H1 (cell line): ENCODE results near the gene TPPP. TPM values are rescaled to one million over a fixed set of nuclear protein-coding genes. Genes with fewer than 3 reads are reported as not detected.

Source experiments
- CTCF ChIA-PET: fragments of 300-600 bp; sonication (Branson Sonifier 250); formaldehyde crosslinking; loops from one replicate; lab custom pipeline; 2021; ENCODE audit not compliant: partially characterized antibody; lab: Charles Lee
- POLR2A ChIA-PET: fragments of 300-600 bp; sonication (Branson Sonifier 250); formaldehyde crosslinking; loops from one replicate; lab custom pipeline; 2021; ENCODE audit warnings: inconsistent platforms; ENCODE audit not compliant: partially characterized antibody; lab: Charles Lee
- DNase-seq, 2 experiments: peaks; one replicate each; pipeline versions ENCODE4 v3.0.0 to v3.0.0-alpha.2; 2010 to 2022; ENCODE audit warnings: low spot score in 2 of 2, low read depth in 1 of 2, mixed read lengths in 1 of 2
- FAIRE-seq: peaks from 2 replicates; lab custom pipeline; 2011; peaks lifted over from hg19 to GRCh38; lab: Jason Lieb, UNC
- H2AFZ ChIP-seq: 2 replicates; pipeline ENCODE4 v1.8.1; 2012; ENCODE audit warnings: low read length, inconsistent platforms
- H2AK5ac ChIP-seq: 2 replicates; pipeline ENCODE4 v1.6.1; 2013; ENCODE audit warnings: low read depth, low read length
- H2BK120ac ChIP-seq: replicated peaks from 2 replicates; pipeline ENCODE3; 2013; ENCODE audit warnings: low read depth, low read length, inconsistent platforms
- H2BK12ac ChIP-seq: 2 replicates; pipeline ENCODE4 v1.6.1; 2013; ENCODE audit warnings: low read depth, low read length
- H2BK15ac ChIP-seq: 2 replicates; pipeline ENCODE4 v1.6.1; 2013; ENCODE audit warnings: low read length
- H2BK20ac ChIP-seq: 2 replicates; pipeline ENCODE4 v1.6.1; 2013; ENCODE audit warnings: low read length
- H2BK5ac ChIP-seq: 2 replicates; pipeline ENCODE4 v1.6.1; 2013; ENCODE audit warnings: low read depth, low read length
- H3K14ac ChIP-seq: 2 replicates; pipeline ENCODE4 v1.6.1; 2013; ENCODE audit warnings: inconsistent platforms; ENCODE audit not compliant: insufficient read length
- H3K18ac ChIP-seq: 2 replicates; pipeline ENCODE4 v1.6.1; 2013; ENCODE audit warnings: low read length; ENCODE audit errors: extremely low read depth
- H3K23ac ChIP-seq: 2 replicates; pipeline ENCODE4 v1.6.1; 2013; ENCODE audit warnings: inconsistent platforms; ENCODE audit not compliant: insufficient read length
- H3K23me2 ChIP-seq: 2 replicates; pipeline ENCODE4 v1.6.1; 2013; ENCODE audit warnings: low read depth, low read length
- H3K27ac ChIP-seq: 2 replicates; pipeline ENCODE4 v1.6.1; 2011; ENCODE audit warnings: low read depth, low read length, inconsistent platforms
- H3K27me3 ChIP-seq, 4 experiments: replicated peaks in 1 of 4; 1 replicate in 1 of 4; 2 replicates in 3 of 4; pipeline versions ENCODE4 v1.6.1 to v1.8.1; 2011 to 2013; ENCODE audit warnings: low read length in 3 of 4, mild to moderate bottlenecking in 3 of 4, inconsistent platforms in 2 of 4, mixed read lengths in 2 of 4, moderate library complexity in 1 of 4; ENCODE audit not compliant: control insufficient read depth in 3 of 4, insufficient read depth in 3 of 4; ENCODE audit errors: extremely low read depth in 1 of 4
- H3K36me3 ChIP-seq, 4 experiments: 2 replicates each; pipeline versions ENCODE4 v1.6.1 to v1.8.1; 2011 to 2013; ENCODE audit warnings: mild to moderate bottlenecking in 4 of 4, low read length in 3 of 4, moderate library complexity in 2 of 4, control low read depth in 1 of 4, inconsistent platforms in 1 of 4; ENCODE audit not compliant: insufficient read depth in 4 of 4, control insufficient read depth in 2 of 4
- H3K4ac ChIP-seq: replicated peaks from 2 replicates; pipeline ENCODE3; 2013; ENCODE audit warnings: low read length, low read depth, mixed read lengths, inconsistent platforms; ENCODE audit not compliant: insufficient read length
- H3K4me1 ChIP-seq, 4 experiments: replicated peaks in 1 of 4; 1 replicate in 1 of 4; 2 replicates in 3 of 4; pipeline versions ENCODE4 v1.6.1 to v1.8.1; 2011 to 2013; ENCODE audit warnings: low read length in 3 of 4, inconsistent platforms in 2 of 4, mixed read lengths in 1 of 4; ENCODE audit not compliant: insufficient read depth in 4 of 4, control insufficient read depth in 3 of 4
- H3K4me2 ChIP-seq, 2 experiments: 2 replicates each; pipeline versions ENCODE4 v1.6.1 to v1.8.1; 2011 to 2013; ENCODE audit warnings: low read depth in 2 of 2, low read length in 2 of 2, control low read depth in 1 of 2, inconsistent platforms in 1 of 2, mild to moderate bottlenecking in 1 of 2; ENCODE audit not compliant: insufficient read depth in 1 of 2
- H3K4me3 ChIP-seq, 4 experiments: fragments of 200-600, 300-600 bp in 1 of 4; sonication (generic), shearing (Covaris generic), sonication (Bioruptor Twin) in 1 of 4; 2 replicates each; pipeline versions ENCODE4 v1.5.1 to v1.8.1; 2011 to 2016; ENCODE audit warnings: low read length in 4 of 4, low read depth in 3 of 4, control low read depth in 2 of 4, inconsistent platforms in 2 of 4, mild to moderate bottlenecking in 2 of 4, mixed read lengths in 1 of 4, moderate library complexity in 1 of 4; ENCODE audit not compliant: insufficient read depth in 2 of 4; ENCODE audit errors: extremely low read depth in 1 of 4
- H3K56ac ChIP-seq: replicated peaks from 2 replicates; pipeline ENCODE3; 2013; ENCODE audit warnings: low read depth, mild to moderate bottlenecking, mixed read lengths, low read length, inconsistent platforms; ENCODE audit not compliant: insufficient read length
- H3K79me1 ChIP-seq: 2 replicates; pipeline ENCODE4 v1.6.1; 2013; ENCODE audit warnings: low read depth, low read length, control low read depth
- H3K79me2 ChIP-seq, 2 experiments: 2 replicates each; pipeline versions ENCODE4 v1.6.1 to v1.8.1; 2012 to 2013; ENCODE audit warnings: low read length in 2 of 2, mild to moderate bottlenecking in 2 of 2, inconsistent platforms in 1 of 2; ENCODE audit not compliant: insufficient read depth in 2 of 2, control insufficient read depth in 1 of 2
- H3K9ac ChIP-seq, 4 experiments: replicated peaks in 1 of 4; 1 replicate in 1 of 4; 2 replicates in 3 of 4; pipeline versions ENCODE4 v1.6.1 to v1.8.1; 2011 to 2013; ENCODE audit warnings: low read depth in 3 of 4, low read length in 3 of 4, control low read depth in 2 of 4, mild to moderate bottlenecking in 2 of 4, moderate library complexity in 2 of 4, inconsistent platforms in 1 of 4; ENCODE audit errors: extremely low read depth in 1 of 4
- H3K9me3 ChIP-seq, 2 experiments: 2 replicates each; pipeline versions ENCODE4 v1.6.1 to v1.8.1; 2012 to 2013; ENCODE audit warnings: mild to moderate bottlenecking in 2 of 2, moderate library complexity in 2 of 2, control low read depth in 1 of 2, inconsistent platforms in 1 of 2, low read depth in 1 of 2, low read length in 1 of 2, mixed read lengths in 1 of 2; ENCODE audit not compliant: insufficient read depth in 2 of 2
- H4K20me1 ChIP-seq, 2 experiments: replicated peaks in 1 of 2; 2 replicates each; pipeline versions ENCODE3 to v1.8.1; 2011 to 2013; ENCODE audit warnings: inconsistent platforms in 2 of 2, low read length in 2 of 2, mild to moderate bottlenecking in 1 of 2; ENCODE audit not compliant: insufficient read depth in 2 of 2, control insufficient read depth in 1 of 2
- H4K5ac ChIP-seq: 2 replicates; pipeline ENCODE4 v1.6.1; 2013; ENCODE audit warnings: low read length, low read depth, mixed read lengths, inconsistent platforms; ENCODE audit not compliant: insufficient read length
- H4K8ac ChIP-seq: 2 replicates; pipeline ENCODE4 v1.8.0; 2013; ENCODE audit warnings: mild to moderate bottlenecking, moderate library complexity, low read length, inconsistent platforms; ENCODE audit not compliant: insufficient read depth; ENCODE audit errors: extremely low read depth
- H4K91ac ChIP-seq: replicated peaks from 2 replicates; pipeline ENCODE3; 2013; ENCODE audit warnings: low read length, mixed read lengths, inconsistent platforms; ENCODE audit not compliant: insufficient read length
- CREB1 ChIP-seq: IDR thresholded peaks from 2 replicates; pipeline ENCODE4 v1.6.1; 2012; ENCODE audit warnings: inconsistent platforms
- WGBS, 2 experiments: shearing (Covaris generic) in 1 of 2; methylation state at CpG; one replicate each; pipeline versions ENCODE4 v1.1.6 to v1.1.7; 2013 to 2015; ENCODE audit warnings: low lambda C conversion rate in 2 of 2, mixed read lengths in 2 of 2, inconsistent platforms in 1 of 2, low coverage in 1 of 2, missing lambda C conversion rate in 1 of 2; ENCODE audit not compliant: insufficient replicate concordance in 2 of 2, insufficient coverage in 1 of 2, insufficient read length in 1 of 2; ENCODE audit errors: extremely low coverage in 1 of 2, missing lambda C conversion rate in 1 of 2; 5-methylcytosine and 5-hydroxymethylcytosine counted together
- polyA plus RNA-seq, 7 experiments: library from polyadenylated mRNA; depleted of rRNA in 3 of 7; stranded (reverse) in 5 of 7; unstranded in 2 of 7; fragments of >200 nt in 5 of 7; fragments of 200-250 nt in 2 of 7; gene quantifications; 1 replicate in 5 of 7; 2 replicates in 1 of 7; 4 replicates in 1 of 7; pipeline versions ENCODE4 v1.2.1 to v1.2.3, GENCODE V29; 2011 to 2013; ENCODE audit warnings: missing spikeins in 2 of 7, mixed read lengths in 2 of 7
- total RNA-seq: library from RNA; stranded (reverse); fragmentation: NEBNext Ultra II Directional; extraction: Animal tissue kit (Norgen Biotek cat#: 25700); gene quantifications from 2 replicates; pipeline ENCODE4 v1.2.1, GENCODE V29; 2021
- TF ChIP-seq, protein P1 (sequence below): IDR thresholded peaks from 2 replicates; pipeline ENCODE4 v1.6.1; 2012; ENCODE audit warnings: inconsistent platforms

Gene TPPP
- total and polyA plus RNA-seq, 2 of the 8 experiments (the other 6 are each of a cell fraction or from before 2014, with no cell fraction given), result 0.36 to 0.93 TPM

DNA sequence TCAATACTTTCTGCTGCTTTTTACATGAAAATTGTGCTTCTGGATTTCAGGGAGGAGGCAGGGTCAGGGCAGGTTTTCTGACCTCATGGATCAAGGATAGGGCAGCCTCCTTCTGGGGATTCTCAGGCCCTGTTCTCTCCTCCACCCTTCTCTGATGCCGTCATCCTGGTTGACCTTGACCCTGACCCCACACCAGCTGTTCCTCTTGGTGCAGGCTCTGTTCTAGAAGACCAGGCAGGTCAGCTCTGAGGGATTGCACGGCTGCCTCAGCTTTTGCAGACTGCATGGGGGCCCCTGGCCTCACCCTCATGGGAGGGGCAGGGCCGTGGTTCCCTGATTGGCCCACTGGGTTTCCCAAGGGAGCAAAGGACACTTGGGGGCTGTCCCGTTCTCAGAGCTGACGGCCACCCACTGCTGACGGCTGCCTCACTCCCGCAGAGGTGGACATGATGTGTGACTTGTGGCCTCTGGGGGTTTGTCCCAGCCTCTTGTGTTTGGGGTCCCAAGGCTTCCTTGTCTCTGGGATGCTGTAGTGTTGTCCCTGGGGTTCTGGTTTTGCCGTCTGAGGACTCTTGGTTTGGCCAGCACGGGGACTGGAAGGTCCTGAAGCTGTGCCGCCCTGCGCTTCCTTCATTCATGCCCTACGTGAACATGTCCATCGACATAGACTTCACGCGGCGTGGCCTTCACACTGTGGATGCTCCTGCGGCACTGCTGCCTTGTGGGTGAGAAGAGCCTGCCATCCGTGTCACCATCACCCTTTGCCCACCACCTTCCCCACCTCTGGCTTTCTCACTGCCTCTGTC lies 46.6 kb downstream of the TPPP start:
- no peaks in the 10 kb centered on the region; a peak in 1 of 4 replicates for H3K79me2 ChIP-seq
- no peaks in the 10 kb centered on the region; the same call in 1 of the 2 replicates for H3K23me2 ChIP-seq
- H3K9ac ChIP-seq, result no peak overlapping the region
- TF ChIP-seq, protein P1, sequence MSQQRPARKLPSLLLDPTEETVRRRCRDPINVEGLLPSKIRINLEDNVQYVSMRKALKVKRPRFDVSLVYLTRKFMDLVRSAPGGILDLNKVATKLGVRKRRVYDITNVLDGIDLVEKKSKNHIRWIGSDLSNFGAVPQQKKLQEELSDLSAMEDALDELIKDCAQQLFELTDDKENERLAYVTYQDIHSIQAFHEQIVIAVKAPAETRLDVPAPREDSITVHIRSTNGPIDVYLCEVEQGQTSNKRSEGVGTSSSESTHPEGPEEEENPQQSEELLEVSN, result no peak
- no peak for TF ChIP-seq CREB1
- peak overlapping the region; percentile 25; the same call in 1 of the 2 replicates for H4K8ac ChIP-seq
- H3K4me3 ChIP-seq, result no peak overlapping the region
- peaks cover 3% of the 10 kb centered on the region; the same call in 1 of the 2 replicates for H3K79me1 ChIP-seq
- no peak overlapping the region for H3K23ac ChIP-seq
- H4K20me1 ChIP-seq, result peaks cover 0 to 3% of the 10 kb centered on the region in 2 experiments
- no peak overlapping the region for H4K91ac ChIP-seq
- no peak overlapping the region for H3K56ac ChIP-seq
- H3K9me3 ChIP-seq, result peaks cover 5 to 12% of the 10 kb centered on the region in 2 experiments; a peak in 3 of 4 replicates
- H2BK20ac ChIP-seq, result no peak overlapping the region
- H2BK15ac ChIP-seq, result no peak overlapping the region
- H4K5ac ChIP-seq, result no peak overlapping the region
- H2AK5ac ChIP-seq, result no peak overlapping the region
- DNase-seq, result no peak
- H3K4ac ChIP-seq, result no peak overlapping the region
- H3K36me3 ChIP-seq, result peaks cover 15 to 40% (median 34%) of the 10 kb centered on the region in 4 experiments
- H3K4me2 ChIP-seq, result no peak overlapping the region
- H3K4me1 ChIP-seq, result no peaks in the 10 kb centered on the region
- no peak overlapping the region for H2AFZ ChIP-seq
- H3K27ac ChIP-seq, result no peak overlapping the region
- ChIA-PET CTCF (no interaction called here), POLR2A (no interaction called here)
- no peak overlapping the region for H2BK5ac ChIP-seq
- H3K14ac ChIP-seq, result no peak overlapping the region
- no peak overlapping the region for H2BK120ac ChIP-seq
- H3K18ac ChIP-seq, result no peak overlapping the region
- no peak overlapping the region for H2BK12ac ChIP-seq
- 92% methylated on average over 18 of the region's 18 CpGs; no CpG with 5 or more reads in 1 of the 2 experiments for WGBS, 2 experiments
- H3K27me3 ChIP-seq, result no peaks in the 10 kb centered on the region
- no peak for FAIRE-seq
